ENCODE results near the gene VKORC1. TPM values are rescaled to one million over a fixed set of nuclear protein-coding genes. Genes with fewer than 3 reads are reported as not detected.

VKORC1 gene
- total RNA-seq, 2 donors from 2014 or later, result 52.2 to 55.6 TPM

- Mint-ChIP-seq H3K27me3 (ENCODE audit: low read depth) (no peaks in the 10 kb centered on the region), H3K36me3 (ENCODE audit: insufficient read depth in 2 of 2) (peaks cover 0 to 1% of the 10 kb centered on the region in 2 donors), H3K27ac (no peak overlapping the region), H3K4me1 (ENCODE audit: low read depth) (no peaks in the 10 kb centered on the region), H3K4me3 (no peak overlapping the region), H3K9me3 (no peaks in the 10 kb centered on the region)
- ATAC-seq (replicated peaks in 1 of 2) (no peak), DNase-seq (no peak)
Observed at GRCh38 chr16:31134625-31135534, 40.3 kb upstream of the VKORC1 start.

GRCh38 chr16:31134091-31134571, 39.5 kb upstream of the VKORC1 start:
- H3K9me3 Mint-ChIP-seq, result no peaks in the 10 kb centered on the region
- no peak overlapping the region for H3K4me3 Mint-ChIP-seq
- H3K36me3 Mint-ChIP-seq (ENCODE audit: insufficient read depth in 2 of 2), result peaks cover 0 to 1% of the 10 kb centered on the region in 2 donors
- no peak for DNase-seq
- no peak for ATAC-seq (replicated peaks in 1 of 2)
- H3K27ac Mint-ChIP-seq, result no peak overlapping the region
- no peaks in the 10 kb centered on the region for H3K4me1 Mint-ChIP-seq (ENCODE audit: low read depth)
- H3K27me3 Mint-ChIP-seq (ENCODE audit: low read depth), result no peaks in the 10 kb centered on the region

- DNase-seq, result no peak
- Mint-ChIP-seq H3K27ac (no peak overlapping the region), H3K4me3 (no peak overlapping the region)
Observed at GRCh38 chr16:31133046-31133501, 38.5 kb upstream of the VKORC1 start.

GRCh38 chr16:31132303-31132979, 37.8 kb upstream of the VKORC1 start:
- DNase-seq (no peak), ATAC-seq (replicated peaks in 1 of 2) (no peak)
- no peaks in the 10 kb centered on the region for H3K4me1 Mint-ChIP-seq (ENCODE audit: low read depth)
- no peaks in the 10 kb centered on the region for H3K9me3 Mint-ChIP-seq
- H3K36me3 Mint-ChIP-seq (ENCODE audit: insufficient read depth in 2 of 2), result peaks cover 0 to 1% of the 10 kb centered on the region in 2 donors
- H3K27ac Mint-ChIP-seq, result no peak overlapping the region
- H3K4me3 Mint-ChIP-seq, result no peak overlapping the region
- H3K27me3 Mint-ChIP-seq (ENCODE audit: low read depth), result no peaks in the 10 kb centered on the region

More at GRCh38 chr16:31133046-31133501, 38.5 kb upstream of the VKORC1 start:
- H3K9me3 Mint-ChIP-seq, result no peaks in the 10 kb centered on the region
- no peaks in the 10 kb centered on the region for H3K4me1 Mint-ChIP-seq (ENCODE audit: low read depth)
- no peak for ATAC-seq (replicated peaks in 1 of 2)
- no peaks in the 10 kb centered on the region for H3K27me3 Mint-ChIP-seq (ENCODE audit: low read depth)
- peaks cover 0 to 1% of the 10 kb centered on the region in 2 donors for H3K36me3 Mint-ChIP-seq (ENCODE audit: insufficient read depth in 2 of 2)

- Mint-ChIP-seq H3K9me3 (no peaks in the 10 kb centered on the region), H3K27me3 (ENCODE audit: low read depth) (no peaks in the 10 kb centered on the region), H3K27ac (no peak overlapping the region), H3K4me3 (no peak overlapping the region), H3K4me1 (ENCODE audit: low read depth) (no peaks in the 10 kb centered on the region), H3K36me3 (ENCODE audit: insufficient read depth in 2 of 2) (peaks cover 0 to 1% of the 10 kb centered on the region in 2 donors)
- no peak for DNase-seq
- no peak for ATAC-seq (replicated peaks in 1 of 2)
Observed at GRCh38 chr16:31131841-31132271, 37.3 kb upstream of the VKORC1 start.

- Mint-ChIP-seq H3K4me3 (no peak overlapping the region), H3K4me1 (ENCODE audit: low read depth) (no peaks in the 10 kb centered on the region), H3K27ac (no peak overlapping the region), H3K9me3 (no peaks in the 10 kb centered on the region), H3K36me3 (ENCODE audit: insufficient read depth in 2 of 2) (peaks cover 0 to 1% of the 10 kb centered on the region in 2 donors), H3K27me3 (ENCODE audit: low read depth) (no peaks in the 10 kb centered on the region)
- DNase-seq, result no peak
- no peak for ATAC-seq (replicated peaks in 1 of 2)
Observed at GRCh38 chr16:31131416-31131815, 36.8 kb upstream of the VKORC1 start.

- Mint-ChIP-seq H3K4me3 (no peak overlapping the region), H3K36me3 (ENCODE audit: insufficient read depth in 2 of 2) (peaks cover 0 to 1% of the 10 kb centered on the region in 2 donors), H3K4me1 (ENCODE audit: low read depth) (no peaks in the 10 kb centered on the region), H3K27ac (no peak overlapping the region), H3K27me3 (ENCODE audit: low read depth) (no peaks in the 10 kb centered on the region), H3K9me3 (no peaks in the 10 kb centered on the region)
- ATAC-seq (replicated peaks in 1 of 2) (no peak), DNase-seq (no peak)
Observed at GRCh38 chr16:31130899-31131298, 36.3 kb upstream of the VKORC1 start.

- H3K4me3 Mint-ChIP-seq, result no peak overlapping the region
- H3K27me3 Mint-ChIP-seq (ENCODE audit: low read depth), result no peaks in the 10 kb centered on the region
- H3K4me1 Mint-ChIP-seq (ENCODE audit: low read depth), result no peaks in the 10 kb centered on the region
- H3K27ac Mint-ChIP-seq, result no peak overlapping the region
- DNase-seq, result no peak
- no peak for ATAC-seq (replicated peaks in 1 of 2)
- no peaks in the 10 kb centered on the region for H3K9me3 Mint-ChIP-seq
- H3K36me3 Mint-ChIP-seq (ENCODE audit: insufficient read depth in 2 of 2), result peaks cover 0 to 1% of the 10 kb centered on the region in 2 donors
Observed at GRCh38 chr16:31130336-31130891, 35.8 kb upstream of the VKORC1 start.

GRCh38 chr16:31129568-31130335, 35.2 kb upstream of the VKORC1 start:
- no peaks in the 10 kb centered on the region for H3K9me3 Mint-ChIP-seq
- ATAC-seq (replicated peaks in 1 of 2), result no peak
- no peaks in the 10 kb centered on the region for H3K27me3 Mint-ChIP-seq (ENCODE audit: low read depth)
- no peak for DNase-seq
- no peak overlapping the region for H3K27ac Mint-ChIP-seq
- peaks cover 0 to 1% of the 10 kb centered on the region in 2 donors for H3K36me3 Mint-ChIP-seq (ENCODE audit: insufficient read depth in 2 of 2)
- no peak overlapping the region for H3K4me3 Mint-ChIP-seq
- no peaks in the 10 kb centered on the region for H3K4me1 Mint-ChIP-seq (ENCODE audit: low read depth)

- peak overlapping the region; percentile 72 for H3K27ac Mint-ChIP-seq
Observed at GRCh38 chr16:31128711-31129567, 34.3 kb upstream of the VKORC1 start.

GRCh38 chr16:31127182-31127581, 32.6 kb upstream of the VKORC1 start:
- H3K4me3 Mint-ChIP-seq, result no peak overlapping the region

More at GRCh38 chr16:31128711-31129567, 34.3 kb upstream of the VKORC1 start:
- Mint-ChIP-seq H3K27me3 (ENCODE audit: low read depth) (no peaks in the 10 kb centered on the region), H3K4me1 (ENCODE audit: low read depth) (no peaks in the 10 kb centered on the region), H3K36me3 (ENCODE audit: insufficient read depth in 2 of 2) (peaks cover 0 to 1% of the 10 kb centered on the region in 2 donors), H3K4me3 (no peak overlapping the region), H3K9me3 (no peaks in the 10 kb centered on the region)
- no peak for DNase-seq
- ATAC-seq (replicated peaks in 1 of 2), result no peak

GRCh38 chr16:31125844-31126243, 31.2 kb upstream of the VKORC1 start:
- no peak overlapping the region for H3K27ac Mint-ChIP-seq
- H3K27me3 Mint-ChIP-seq (ENCODE audit: low read depth), result no peaks in the 10 kb centered on the region
- H3K36me3 Mint-ChIP-seq (ENCODE audit: insufficient read depth in 2 of 2), result peaks cover under 1 to 6% of the 10 kb centered on the region in 2 donors

More at GRCh38 chr16:31127182-31127581, 32.6 kb upstream of the VKORC1 start:
- Mint-ChIP-seq H3K9me3 (no peaks in the 10 kb centered on the region), H3K4me1 (ENCODE audit: low read depth) (no peaks in the 10 kb centered on the region), H3K36me3 (ENCODE audit: insufficient read depth in 2 of 2) (peaks cover 0 to 4% of the 10 kb centered on the region in 2 donors), H3K27ac (no peak overlapping the region), H3K27me3 (ENCODE audit: low read depth) (no peaks in the 10 kb centered on the region)
- no peak for DNase-seq
- ATAC-seq (replicated peaks in 1 of 2), result no peak

More at GRCh38 chr16:31125844-31126243, 31.2 kb upstream of the VKORC1 start:
- DNase-seq, result no peak
- no peak overlapping the region for H3K4me3 Mint-ChIP-seq
- H3K9me3 Mint-ChIP-seq, result no peaks in the 10 kb centered on the region
- ATAC-seq (replicated peaks in 1 of 2), result no peak
- H3K4me1 Mint-ChIP-seq (ENCODE audit: low read depth), result no peaks in the 10 kb centered on the region

All from activated T-cell treated with anti-CD3 and anti-CD28 coated beads, Interleukin-2, amount 50 U/mL, for 72 hours (primary cell).